ENCODE results near the gene NCAPG.
"Not testable (repeated sequence)": the region's sequence is repeated elsewhere in the genome, so short reads cannot be mapped to it uniquely, and the experiment has no call there.

The NCAPG gene

GRCh38 chr4:17851959-17852358, 41.2 kb downstream of the NCAPG start:
- TF ChIP-seq CTCF (IDR thresholded peaks at IDR 0.05; ENCODE audit: low read length, missing control alignments): no peak
- no peak for DNase-seq (ENCODE audit: low read depth)
- H3K4me3 ChIP-seq (replicated peaks; ENCODE audit: low read depth, low read length): no peak overlapping the region

GRCh38 chr4:17854036-17854435, 43.3 kb downstream of the NCAPG start:
- no peak for TF ChIP-seq CTCF (IDR thresholded peaks at IDR 0.05; ENCODE audit: low read length, missing control alignments)
- no peak for DNase-seq (ENCODE audit: low read depth)
- H3K4me3 ChIP-seq (replicated peaks; ENCODE audit: low read depth, low read length): no peak overlapping the region

GRCh38 chr4:17859793-17860406, 49.1 kb downstream of the NCAPG start:
- no peak overlapping the region for H3K4me3 ChIP-seq (replicated peaks; ENCODE audit: low read depth, low read length)
- no peak for DNase-seq (ENCODE audit: low read depth)

GRCh38 chr4:17861906-17862305, 51.1 kb downstream of the NCAPG start:
- H3K4me3 ChIP-seq (replicated peaks; ENCODE audit: low read depth, low read length); DNase-seq (ENCODE audit: low read depth): not testable (repeated sequence)

More at GRCh38 chr4:17859793-17860406, 49.1 kb downstream of the NCAPG start:
- no peak for TF ChIP-seq CTCF (IDR thresholded peaks at IDR 0.05; ENCODE audit: low read length, missing control alignments)

- no peak for DNase-seq (ENCODE audit: low read depth)
- no peak overlapping the region for H3K4me3 ChIP-seq (replicated peaks; ENCODE audit: low read depth, low read length)
- TF ChIP-seq CTCF (IDR thresholded peaks at IDR 0.05; ENCODE audit: low read length, missing control alignments): no peak
Measured at GRCh38 chr4:17865866-17866363, 55.1 kb downstream of the NCAPG start.

- no peak for DNase-seq (ENCODE audit: low read depth)
- no peak overlapping the region for H3K4me3 ChIP-seq (replicated peaks; ENCODE audit: low read depth, low read length)
- no peak for TF ChIP-seq CTCF (IDR thresholded peaks at IDR 0.05; ENCODE audit: low read length, missing control alignments)
Measured at GRCh38 chr4:17866810-17867209, 56.0 kb downstream of the NCAPG start.

GRCh38 chr4:17867276-17867675, 56.5 kb downstream of the NCAPG start:
- no peak overlapping the region for H3K4me3 ChIP-seq (replicated peaks; ENCODE audit: low read depth, low read length)
- no peak for TF ChIP-seq CTCF (IDR thresholded peaks at IDR 0.05; ENCODE audit: low read length, missing control alignments)
- no peak for DNase-seq (ENCODE audit: low read depth)

All from fibroblast of pulmonary artery (primary cell).